ENCODE measurements around the gene MACROD2.
A peak's percentile ranks its signal among the peaks of the same experiment; 100 is the strongest.

Gene MACROD2

DNA sequence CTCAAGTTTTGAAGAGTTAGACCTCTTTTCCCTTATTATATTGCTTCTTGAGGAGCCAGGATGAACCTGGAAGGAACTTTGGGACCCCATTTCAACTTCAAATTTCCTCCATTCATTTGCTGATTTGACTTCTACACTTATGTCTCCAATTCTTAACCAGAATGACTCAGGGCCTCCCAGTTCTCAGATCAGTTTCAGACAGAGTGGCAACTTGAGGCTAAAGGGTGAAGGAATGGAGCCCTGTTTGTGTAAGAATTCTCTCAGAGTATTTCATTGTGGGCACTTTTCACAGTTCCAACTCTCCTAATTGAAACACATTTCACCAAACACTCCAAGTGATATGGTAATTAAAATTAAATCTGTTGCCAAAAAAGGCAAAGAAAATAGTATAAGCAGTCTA, 451.1 kb downstream of the MACROD2 start:
- TF ChIP-seq, protein P1, sequence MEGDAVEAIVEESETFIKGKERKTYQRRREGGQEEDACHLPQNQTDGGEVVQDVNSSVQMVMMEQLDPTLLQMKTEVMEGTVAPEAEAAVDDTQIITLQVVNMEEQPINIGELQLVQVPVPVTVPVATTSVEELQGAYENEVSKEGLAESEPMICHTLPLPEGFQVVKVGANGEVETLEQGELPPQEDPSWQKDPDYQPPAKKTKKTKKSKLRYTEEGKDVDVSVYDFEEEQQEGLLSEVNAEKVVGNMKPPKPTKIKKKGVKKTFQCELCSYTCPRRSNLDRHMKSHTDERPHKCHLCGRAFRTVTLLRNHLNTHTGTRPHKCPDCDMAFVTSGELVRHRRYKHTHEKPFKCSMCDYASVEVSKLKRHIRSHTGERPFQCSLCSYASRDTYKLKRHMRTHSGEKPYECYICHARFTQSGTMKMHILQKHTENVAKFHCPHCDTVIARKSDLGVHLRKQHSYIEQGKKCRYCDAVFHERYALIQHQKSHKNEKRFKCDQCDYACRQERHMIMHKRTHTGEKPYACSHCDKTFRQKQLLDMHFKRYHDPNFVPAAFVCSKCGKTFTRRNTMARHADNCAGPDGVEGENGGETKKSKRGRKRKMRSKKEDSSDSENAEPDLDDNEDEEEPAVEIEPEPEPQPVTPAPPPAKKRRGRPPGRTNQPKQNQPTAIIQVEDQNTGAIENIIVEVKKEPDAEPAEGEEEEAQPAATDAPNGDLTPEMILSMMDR (IDR thresholded peaks at IDR 0.05) = no peak
- Histone ChIP-seq H3K4me1 (no peaks in the 10 kb centered on the region), H3K9ac (no peak overlapping the region)

DNA sequence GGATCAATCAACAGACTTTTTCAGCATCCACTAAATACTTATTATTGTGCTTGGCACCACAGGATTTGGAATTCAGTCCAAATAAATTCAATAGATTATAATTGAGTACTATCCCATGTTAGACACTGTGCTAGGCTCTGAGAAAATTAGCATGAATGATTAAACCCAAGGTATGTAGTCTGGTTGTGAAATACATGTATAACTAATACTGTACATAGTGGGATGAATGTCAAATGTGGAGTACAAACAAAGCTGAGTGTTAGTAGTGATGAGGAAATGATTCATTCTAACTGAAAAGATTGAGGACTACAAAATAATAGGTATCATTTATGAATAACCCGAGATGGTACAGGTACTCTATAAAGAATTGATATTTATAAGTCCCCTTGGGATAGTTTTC, 454.0 kb downstream of the MACROD2 start:
- Histone ChIP-seq H3K27ac (no peak overlapping the region), H3K4me2 (ENCODE audit: low read length) (no peak overlapping the region), H3K9me3 (ENCODE audit: control insufficient read depth, low read length) (no peaks in the 10 kb centered on the region), H3K79me2 (no peaks in the 10 kb centered on the region), H3K36me3 (ENCODE audit: control insufficient read depth, insufficient read depth, low read length) (no peaks in the 10 kb centered on the region), H3K27me3 (ENCODE audit: control insufficient read depth, insufficient read depth, low read length) (no peaks in the 10 kb centered on the region), H3K4me3 (ENCODE audit: low read depth, low read length) (no peak overlapping the region), H3K9ac (no peak overlapping the region), H3K4me1 (peaks cover 8% of the 10 kb centered on the region), H2AFZ (no peak overlapping the region)
- TF ChIP-seq, protein P1 (IDR thresholded peaks at IDR 0.05) = no peak

More for the DNA sequence above, 451.1 kb downstream of the MACROD2 start:
- no peaks in the 10 kb centered on the region for H3K79me2 ChIP-seq
- H3K4me2 ChIP-seq (ENCODE audit: low read length) = no peak overlapping the region
- H3K27me3 ChIP-seq (ENCODE audit: control insufficient read depth, insufficient read depth, low read length) = no peaks in the 10 kb centered on the region
- H3K9me3 ChIP-seq (ENCODE audit: control insufficient read depth, low read length) = no peaks in the 10 kb centered on the region
- no peak overlapping the region for H2AFZ ChIP-seq
- H3K27ac ChIP-seq = no peak overlapping the region
- no peaks in the 10 kb centered on the region for H3K36me3 ChIP-seq (ENCODE audit: control insufficient read depth, insufficient read depth, low read length)
- no peak overlapping the region for H3K4me3 ChIP-seq (ENCODE audit: low read depth, low read length)

DNA sequence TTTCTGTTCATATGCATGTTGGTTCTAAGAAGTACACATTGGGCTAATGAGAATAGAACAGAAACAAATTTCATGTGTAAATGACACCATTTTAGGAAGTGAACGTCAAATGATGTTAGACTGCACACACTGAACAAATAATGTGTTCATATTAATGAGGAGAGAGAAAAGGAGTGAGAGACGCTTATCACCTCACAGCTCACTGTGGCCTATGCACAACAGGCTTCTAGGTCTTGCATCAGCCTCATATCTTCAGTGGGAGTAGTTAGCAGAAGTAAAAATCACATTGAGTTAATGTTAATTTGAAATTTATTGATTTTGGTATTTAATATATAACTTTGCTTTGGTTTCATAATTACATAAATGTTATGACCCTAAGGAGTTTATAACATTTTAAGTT, 454.9 kb downstream of the MACROD2 start:
- no peak overlapping the region for H3K27ac ChIP-seq
- no peak overlapping the region for H3K4me2 ChIP-seq (ENCODE audit: low read length)
- TF ChIP-seq, protein P1 (IDR thresholded peaks at IDR 0.05) = no peak
- no peak overlapping the region for H3K9ac ChIP-seq
- no peak overlapping the region for H2AFZ ChIP-seq
- H3K79me2 ChIP-seq = no peaks in the 10 kb centered on the region
- H3K27me3 ChIP-seq (ENCODE audit: control insufficient read depth, insufficient read depth, low read length) = no peaks in the 10 kb centered on the region
- H3K36me3 ChIP-seq (ENCODE audit: control insufficient read depth, insufficient read depth, low read length) = no peaks in the 10 kb centered on the region
- H3K4me3 ChIP-seq (ENCODE audit: low read depth, low read length) = no peak overlapping the region
- peaks cover 8% of the 10 kb centered on the region for H3K4me1 ChIP-seq
- no peaks in the 10 kb centered on the region for H3K9me3 ChIP-seq (ENCODE audit: control insufficient read depth, low read length)

DNA sequence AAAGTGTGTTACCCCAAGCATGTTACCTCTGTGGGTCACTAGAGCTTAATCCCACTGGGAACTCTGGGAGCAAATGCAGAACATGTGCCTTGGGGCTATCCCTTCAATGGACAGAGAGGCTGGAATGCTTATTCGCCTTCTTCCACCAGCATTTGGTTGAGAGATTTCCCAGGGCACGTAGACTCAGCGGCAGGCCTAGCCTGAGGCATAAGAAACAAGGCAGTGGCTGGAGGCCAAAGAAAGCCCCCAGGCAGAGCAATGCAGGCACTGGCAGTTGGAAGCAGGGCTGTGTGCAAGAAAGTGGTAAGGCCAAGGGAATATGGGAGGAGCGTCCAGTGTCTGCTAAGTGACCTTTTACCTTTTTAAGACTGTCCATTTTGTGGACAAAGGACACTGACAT, 456.1 kb downstream of the MACROD2 start:
- Histone ChIP-seq H3K4me2 (ENCODE audit: low read length) (no peak overlapping the region), H3K4me1 (peaks cover 8% of the 10 kb centered on the region), H3K27me3 (ENCODE audit: control insufficient read depth, insufficient read depth, low read length) (no peaks in the 10 kb centered on the region), H3K27ac (no peak overlapping the region), H3K4me3 (ENCODE audit: low read depth, low read length) (no peak overlapping the region), H3K9ac (no peak overlapping the region), H3K79me2 (no peaks in the 10 kb centered on the region), H2AFZ (no peak overlapping the region), H3K36me3 (ENCODE audit: control insufficient read depth, insufficient read depth, low read length) (no peaks in the 10 kb centered on the region), H3K9me3 (ENCODE audit: control insufficient read depth, low read length) (no peaks in the 10 kb centered on the region)
- TF ChIP-seq, protein P1 (IDR thresholded peaks at IDR 0.05) = no peak

DNA sequence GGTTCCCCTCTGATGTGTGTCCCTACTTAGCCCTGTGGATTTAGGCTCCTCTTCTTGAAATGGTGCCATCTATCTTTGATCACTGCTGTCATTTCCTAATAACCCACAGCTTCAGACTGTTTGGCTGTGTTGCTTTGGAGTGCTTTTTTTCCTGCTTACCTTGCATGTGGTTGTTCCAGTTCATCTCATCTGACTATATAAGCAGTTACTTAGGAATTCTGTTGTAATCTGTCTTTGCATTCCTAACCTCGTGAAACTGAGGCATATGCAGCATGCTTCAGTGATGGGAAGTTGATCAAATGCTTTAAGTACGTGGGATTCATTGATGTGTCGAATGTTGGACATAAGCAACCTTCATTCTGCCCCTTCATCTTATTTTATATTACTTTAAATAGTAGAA, 457.9 kb downstream of the MACROD2 start:
- Histone ChIP-seq H3K27me3 (ENCODE audit: control insufficient read depth, insufficient read depth, low read length) (no peaks in the 10 kb centered on the region), H3K79me2 (no peaks in the 10 kb centered on the region), H3K36me3 (ENCODE audit: control insufficient read depth, insufficient read depth, low read length) (no peaks in the 10 kb centered on the region), H3K9ac (no peak overlapping the region), H3K4me3 (ENCODE audit: low read depth, low read length) (no peak overlapping the region), H3K4me1 (peaks cover 8% of the 10 kb centered on the region), H3K27ac (no peak overlapping the region), H3K9me3 (ENCODE audit: control insufficient read depth, low read length) (no peaks in the 10 kb centered on the region), H2AFZ (peak overlapping the region; percentile 19), H3K4me2 (ENCODE audit: low read length) (peak overlapping the region; percentile 44)
- TF ChIP-seq, protein P1 (IDR thresholded peaks at IDR 0.05) = no peak

Data from parathyroid adenoma (tissue), 2 donors.